ENCODE results near the gene HOXB2.

- TF ChIP-seq CTCF (IDR thresholded peaks at IDR 0.05) (no peak), EZH2 (IDR thresholded peaks at IDR 0.05) (no peak)
Measured at GRCh38 chr17:48569674-48570324, 24.9 kb upstream of the HOXB2 start.

Data from neural progenitor cell (in vitro differentiated cells).